D721Med (cell line): ENCODE results near the gene AGER.
"Not testable (repeated sequence)": the region's sequence is repeated elsewhere in the genome, so short reads cannot be mapped to it uniquely, and the experiment has no call there.

Experiments used
- DNase-seq: peaks from one replicate; pipeline ENCODE4 v3.0.0; 2011; ENCODE audit warnings: low spot score; ENCODE audit not compliant: insufficient read length
- FAIRE-seq: peaks from 2 replicates; lab custom pipeline; 2011; peaks lifted over from hg19 to GRCh38; lab: Jason Lieb, UNC
- CTCF ChIP-seq: IDR thresholded peaks from 2 replicates; pipeline ENCODE4 v1.5.1; 2012; ENCODE audit warnings: mild to moderate bottlenecking, control low read depth; ENCODE audit not compliant: insufficient read depth; ENCODE audit errors: missing control alignments

AGER gene

DNA sequence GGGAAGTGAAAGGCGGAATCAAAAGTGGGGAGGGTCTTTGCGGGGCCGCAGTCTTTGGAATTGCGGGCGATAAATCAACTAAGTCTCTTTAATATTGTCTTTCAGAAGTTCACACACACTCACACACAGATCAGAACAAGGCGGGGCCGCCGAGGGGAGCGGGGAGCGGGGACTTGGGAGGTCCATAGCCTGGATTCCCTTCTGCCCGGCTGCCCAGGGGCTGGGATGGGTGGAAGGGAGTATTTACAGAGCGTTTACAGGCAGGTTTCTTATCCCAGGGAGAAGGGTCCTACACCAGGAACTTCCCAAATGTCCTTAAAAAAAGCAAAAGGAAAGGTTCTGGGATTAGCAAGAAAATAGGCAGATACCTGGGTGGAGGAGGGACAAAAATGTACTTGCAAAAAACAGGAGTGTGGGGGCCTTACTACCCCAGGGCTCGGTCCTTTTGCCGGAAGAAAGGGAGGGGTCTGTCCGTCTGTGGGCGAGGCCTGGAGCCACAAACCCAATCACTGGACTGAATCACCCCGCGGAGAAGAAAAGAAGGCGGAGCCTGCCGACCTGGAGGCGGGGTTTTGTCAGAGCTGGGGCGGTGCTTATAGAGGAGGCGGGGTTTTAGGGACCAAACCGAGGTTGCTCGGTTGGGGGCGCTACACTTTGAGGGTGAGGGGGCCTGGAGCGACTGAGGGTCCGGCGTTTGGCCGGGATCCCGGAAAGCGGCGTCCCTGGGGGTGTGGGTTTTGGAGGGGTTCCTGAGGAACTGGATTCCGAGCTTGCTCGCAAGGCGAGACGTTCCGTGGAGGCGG lies 35.6 kb downstream of the AGER start:
- no peak for TF ChIP-seq CTCF
- DNase-seq (no peak), FAIRE-seq (no peak)

DNA sequence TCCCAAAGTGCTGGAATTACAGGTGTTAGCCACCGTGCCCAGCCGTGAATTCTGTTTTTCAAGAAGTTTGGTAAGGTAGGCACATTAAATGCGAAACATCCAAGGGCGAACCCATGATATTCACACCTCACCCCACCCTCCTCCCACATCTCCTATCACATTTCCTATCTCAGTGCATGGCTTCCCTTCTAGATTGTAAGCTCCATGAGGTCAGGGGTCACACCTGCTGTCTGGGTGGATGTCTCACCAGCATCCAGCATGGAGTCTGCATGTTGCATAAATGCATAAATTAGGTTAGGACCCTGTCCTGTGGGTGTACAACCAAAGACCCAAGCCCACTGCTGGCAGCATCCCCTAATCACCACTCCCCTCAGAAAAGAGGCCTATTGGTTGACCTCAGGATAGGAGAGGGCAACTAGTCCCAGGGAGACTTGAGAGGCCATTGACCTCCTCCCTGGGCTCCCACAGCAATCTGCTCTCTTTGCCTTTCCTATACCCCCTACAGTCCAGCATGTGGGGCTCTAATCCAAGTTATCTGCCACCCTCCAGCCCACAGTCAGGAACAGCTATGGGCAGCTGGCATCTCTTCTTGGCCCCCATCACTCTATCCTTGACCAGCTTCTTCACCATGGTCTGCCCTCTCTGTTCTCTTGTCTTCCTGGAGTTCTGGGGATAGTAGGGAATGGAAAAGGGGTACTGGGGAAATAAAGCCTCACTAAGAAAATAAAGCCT lies 36.5 kb downstream of the AGER start:
- FAIRE-seq, result no peak
- TF ChIP-seq CTCF, result no peak
- no peak for DNase-seq

GRCh38 chr6:32146687-32147086 lies 37.4 kb downstream of the AGER start:
- FAIRE-seq (no peak), DNase-seq (no peak)
- no peak for TF ChIP-seq CTCF

GRCh38 chr6:32146287-32146686 lies 37.8 kb downstream of the AGER start:
- no peak for TF ChIP-seq CTCF
- DNase-seq, result no peak

DNA sequence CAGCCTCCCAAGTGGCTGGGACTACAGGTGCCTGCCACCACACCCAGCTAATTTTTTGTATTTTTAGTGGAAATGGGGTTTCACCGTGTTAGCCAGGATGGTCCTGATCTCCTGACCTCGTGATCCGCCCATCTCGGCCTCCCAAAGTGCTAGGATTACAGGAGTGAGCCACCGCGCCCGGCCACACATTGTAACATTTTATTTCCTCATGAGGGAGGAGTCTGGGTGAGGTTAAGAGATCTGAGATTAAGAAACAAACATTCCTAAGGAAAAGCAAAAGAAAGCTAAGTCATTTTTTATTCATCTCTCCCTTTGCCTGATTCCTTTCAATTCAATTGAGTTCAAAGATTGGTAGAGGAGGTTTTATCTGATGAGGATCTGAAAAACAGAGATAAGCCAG lies 39.8 kb downstream of the AGER start:
- DNase-seq, FAIRE-seq: not testable (repeated sequence)

More at GRCh38 chr6:32146287-32146686, 37.8 kb downstream of the AGER start:
- no peak for FAIRE-seq

DNA sequence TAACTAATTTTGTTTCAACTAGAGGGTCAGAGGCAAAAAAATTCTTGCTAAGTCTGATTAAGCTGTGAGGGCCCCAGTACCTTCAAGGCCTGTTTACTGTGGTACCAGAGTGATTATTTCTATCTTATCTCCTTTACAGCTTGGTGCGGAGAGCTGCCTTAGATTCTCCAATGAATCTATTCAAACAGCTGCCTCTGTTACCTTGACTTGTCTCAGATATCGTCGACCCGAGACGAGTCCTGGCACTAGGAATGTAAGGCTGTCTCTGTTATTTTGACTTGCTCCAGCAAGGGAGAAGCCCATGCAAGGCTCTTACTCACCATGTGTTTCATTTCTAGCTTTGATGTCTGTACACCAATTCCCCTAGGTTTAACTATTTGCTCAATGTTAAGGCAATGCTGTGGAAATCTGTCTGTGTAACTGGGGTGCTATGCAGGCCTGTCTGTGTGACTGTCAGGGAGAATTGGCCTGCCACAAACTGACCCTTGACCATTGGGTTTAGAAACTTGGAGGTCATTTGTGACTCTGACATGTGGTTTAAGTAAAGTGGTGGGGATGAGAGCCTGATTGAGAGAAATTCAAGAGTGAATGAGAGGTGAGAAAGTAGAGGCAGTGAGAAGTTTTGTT lies 43.5 kb downstream of the AGER start:
- no peak for DNase-seq
- TF ChIP-seq CTCF, result no peak

GRCh38 chr6:32139590-32139989 lies 44.5 kb downstream of the AGER start:
- FAIRE-seq, result no peak
- no peak for TF ChIP-seq CTCF

More for the DNA sequence above, 43.5 kb downstream of the AGER start:
- FAIRE-seq, result no peak

More at GRCh38 chr6:32139590-32139989, 44.5 kb downstream of the AGER start:
- DNase-seq, result no peak
